Measurements from ENCODE around the gene KIF3A.

The KIF3A gene

DNA sequence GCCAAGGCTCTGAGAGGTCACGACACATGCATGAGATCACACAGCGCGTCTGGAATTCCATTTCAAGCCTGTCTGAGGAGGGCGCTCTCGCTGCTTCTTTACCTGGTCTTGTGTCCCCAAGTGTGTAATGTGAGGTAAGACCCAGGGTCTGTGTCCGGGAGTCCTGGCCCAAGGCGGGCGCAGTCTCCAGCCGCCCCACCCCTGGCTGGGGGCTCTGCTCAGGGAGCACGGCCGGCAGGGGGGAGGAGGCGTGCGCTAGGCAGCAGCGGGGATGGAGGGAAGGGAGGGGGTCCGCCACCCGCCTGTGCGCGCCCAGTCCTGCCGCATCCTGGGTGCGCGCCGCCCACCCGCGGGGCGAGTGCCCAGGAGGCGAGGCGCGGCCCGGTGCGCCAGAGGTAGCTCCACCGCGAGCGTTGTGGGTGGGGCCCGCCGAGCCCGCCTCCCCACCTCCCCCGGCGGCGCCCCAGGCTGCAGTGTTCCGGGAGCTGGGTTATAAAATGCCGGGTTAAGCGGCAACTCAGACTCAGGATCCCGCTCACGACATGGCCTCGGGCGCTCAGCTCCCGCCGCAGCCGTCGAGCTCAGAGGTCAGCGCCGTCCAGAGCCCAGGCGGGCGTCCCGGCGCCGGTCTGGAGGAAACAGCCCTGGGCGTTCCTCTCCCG, 9.7 kb upstream of the KIF3A start, which contains the start of gene CCNI2:
CCNI2 (plus strand) TSS at position 473 of the 662 bp plus-strand sequence; CDS start at position 543, 70 bp downstream.
- Histone ChIP-seq H2AFZ (ENCODE audit: low read depth, low read length) (peak within 1 kb of the TSS; percentile 66), H3K4me3 (ENCODE audit: low read length) (peak within 1 kb of the TSS; percentile 12)

DNA sequence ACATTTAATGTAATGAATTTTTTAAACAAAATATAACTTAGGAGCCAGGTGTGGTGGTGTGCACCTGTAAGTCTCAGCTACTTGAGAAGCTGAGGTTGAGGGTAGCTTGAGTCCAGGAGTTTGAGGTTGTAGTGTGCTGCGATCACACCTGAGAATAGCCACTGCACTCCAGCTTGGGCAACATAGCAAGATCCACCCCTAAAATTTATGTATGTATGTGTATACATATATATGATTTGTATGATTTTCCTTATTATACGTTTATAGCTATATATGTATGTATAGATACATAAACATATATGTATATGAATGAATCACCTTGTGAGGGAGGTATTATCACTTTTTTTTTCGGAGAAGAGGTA, 9.2 kb upstream of the KIF3A start:
- Histone ChIP-seq H2AFZ (ENCODE audit: low read depth, low read length) (no peak overlapping the region), H3K27me3 (ENCODE audit: insufficient read depth, low read length) (peaks cover 30% of the 10 kb centered on the region), H3K4me3 (ENCODE audit: low read length) (peak overlapping the region; percentile 12), H3K36me3 (ENCODE audit: insufficient read depth, low read length) (no peaks in the 10 kb centered on the region), H3K4me1 (ENCODE audit: insufficient read depth, low read length) (no peaks in the 10 kb centered on the region), H3K9me3 (ENCODE audit: low read length) (peaks cover 2% of the 10 kb centered on the region)

More for the DNA sequence above, 9.7 kb upstream of the KIF3A start, which contains the start of gene CCNI2:
- H3K36me3 ChIP-seq (ENCODE audit: insufficient read depth, low read length) = no peaks in the 10 kb centered on the region
- peaks cover 2% of the 10 kb centered on the region for H3K9me3 ChIP-seq (ENCODE audit: low read length)
- no peaks in the 10 kb centered on the region for H3K4me1 ChIP-seq (ENCODE audit: insufficient read depth, low read length)
- H3K27me3 ChIP-seq (ENCODE audit: insufficient read depth, low read length) = peaks cover 30% of the 10 kb centered on the region

DNA sequence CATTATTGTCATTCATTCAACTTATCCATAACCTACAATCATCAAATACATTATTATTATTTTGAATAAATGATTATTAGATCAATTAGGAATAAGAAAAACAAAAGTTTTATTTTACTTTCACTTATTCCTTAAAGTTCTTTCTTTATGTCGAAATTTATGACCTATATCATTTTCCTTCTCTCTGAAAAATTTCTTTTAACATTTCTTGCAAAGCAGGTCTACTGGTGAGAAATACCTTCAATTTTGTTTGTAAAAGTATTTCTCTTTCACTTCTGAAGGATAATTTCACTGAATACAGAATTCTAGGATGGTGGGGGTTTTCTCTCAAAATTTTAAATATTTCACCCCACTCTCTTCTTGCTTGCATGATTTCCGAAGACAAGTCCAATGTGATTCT, 7.3 kb upstream of the KIF3A start:
- Histone ChIP-seq H3K4me3 (ENCODE audit: low read length) (no peak overlapping the region), H3K4me1 (ENCODE audit: insufficient read depth, low read length) (no peaks in the 10 kb centered on the region), H3K9me3 (ENCODE audit: low read length) (peaks cover 2% of the 10 kb centered on the region), H2AFZ (ENCODE audit: low read depth, low read length) (no peak overlapping the region), H3K27me3 (ENCODE audit: insufficient read depth, low read length) (peaks cover 30% of the 10 kb centered on the region), H3K36me3 (ENCODE audit: insufficient read depth, low read length) (no peaks in the 10 kb centered on the region)

DNA sequence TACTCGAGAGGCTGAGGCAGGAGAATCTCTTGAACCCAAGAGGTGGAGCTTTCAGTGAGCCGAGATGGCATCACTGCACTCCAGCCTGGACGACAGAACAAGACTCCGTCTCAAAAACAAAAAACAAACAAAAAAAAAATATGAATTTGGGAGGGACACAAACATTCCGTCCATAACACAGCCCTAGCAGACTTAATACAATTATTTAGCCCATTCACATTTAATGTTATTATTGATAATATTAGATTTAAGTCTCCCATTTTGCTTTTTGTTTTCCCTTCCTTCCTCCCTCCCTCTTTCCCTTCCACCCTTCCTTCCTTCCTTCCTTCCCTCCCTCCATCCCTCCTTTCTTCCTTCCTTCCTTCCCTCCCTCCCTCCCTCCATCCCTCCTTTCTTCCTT, 5.3 kb upstream of the KIF3A start:
- Histone ChIP-seq H3K9me3 (ENCODE audit: low read length) (peaks cover 2% of the 10 kb centered on the region), H3K4me1 (ENCODE audit: insufficient read depth, low read length) (peaks cover 3% of the 10 kb centered on the region), H3K4me3 (ENCODE audit: low read length) (no peak overlapping the region), H3K27me3 (ENCODE audit: insufficient read depth, low read length) (peaks cover 18% of the 10 kb centered on the region), H2AFZ (ENCODE audit: low read depth, low read length) (no peak overlapping the region), H3K36me3 (ENCODE audit: insufficient read depth, low read length) (no peaks in the 10 kb centered on the region)

DNA sequence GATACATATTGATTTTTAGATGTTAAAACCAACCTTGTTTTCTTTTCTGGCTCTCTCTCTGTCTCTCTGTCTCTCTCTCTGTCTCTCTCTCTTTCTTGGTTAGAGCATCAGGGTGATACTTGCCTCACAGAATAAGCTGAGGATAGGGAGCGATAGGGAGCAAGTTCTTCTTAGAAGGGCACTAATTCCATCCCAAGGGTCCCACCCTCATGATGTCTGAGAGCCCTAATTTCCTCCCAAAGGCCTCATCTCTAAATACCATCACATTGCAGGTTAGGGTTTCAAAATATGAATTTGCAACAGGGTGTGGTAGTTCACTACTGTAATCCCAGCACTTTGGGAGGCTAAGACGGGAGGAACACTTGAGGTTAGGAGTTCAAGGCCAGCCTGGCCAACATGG, 4.8 kb upstream of the KIF3A start:
- Histone ChIP-seq H3K36me3 (ENCODE audit: insufficient read depth, low read length) (no peaks in the 10 kb centered on the region), H3K27me3 (ENCODE audit: insufficient read depth, low read length) (peaks cover 13% of the 10 kb centered on the region), H2AFZ (ENCODE audit: low read depth, low read length) (no peak overlapping the region), H3K9me3 (ENCODE audit: low read length) (peaks cover 2% of the 10 kb centered on the region), H3K4me1 (ENCODE audit: insufficient read depth, low read length) (peaks cover 4% of the 10 kb centered on the region), H3K4me3 (ENCODE audit: low read length) (no peak overlapping the region)

DNA sequence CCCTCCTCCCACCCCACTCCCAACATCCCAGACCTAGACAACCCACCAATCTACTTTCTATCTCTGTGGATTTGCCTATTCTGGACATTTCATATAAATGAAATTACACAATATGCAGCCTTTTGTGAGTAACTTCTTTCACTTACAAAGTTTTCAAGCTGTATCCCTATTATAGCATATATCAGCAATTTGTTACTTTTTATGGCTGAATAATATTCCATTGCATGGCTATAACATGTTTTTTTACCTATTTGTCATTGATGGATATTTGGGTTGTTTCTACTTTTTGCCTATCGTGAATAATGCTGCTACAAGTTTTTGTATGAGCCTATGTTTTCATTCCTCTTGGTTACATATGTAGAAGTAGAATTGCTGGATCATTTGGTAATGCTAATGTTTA, 1.9 kb upstream of the KIF3A start:
- Histone ChIP-seq H3K4me1 (ENCODE audit: insufficient read depth, low read length) (peaks cover 13% of the 10 kb centered on the region), H3K9me3 (ENCODE audit: low read length) (peaks cover 2% of the 10 kb centered on the region), H3K36me3 (ENCODE audit: insufficient read depth, low read length) (no peaks in the 10 kb centered on the region), H2AFZ (ENCODE audit: low read depth, low read length) (no peak overlapping the region), H3K27me3 (ENCODE audit: insufficient read depth, low read length) (no peaks in the 10 kb centered on the region), H3K4me3 (ENCODE audit: low read length) (no peak overlapping the region)

DNA sequence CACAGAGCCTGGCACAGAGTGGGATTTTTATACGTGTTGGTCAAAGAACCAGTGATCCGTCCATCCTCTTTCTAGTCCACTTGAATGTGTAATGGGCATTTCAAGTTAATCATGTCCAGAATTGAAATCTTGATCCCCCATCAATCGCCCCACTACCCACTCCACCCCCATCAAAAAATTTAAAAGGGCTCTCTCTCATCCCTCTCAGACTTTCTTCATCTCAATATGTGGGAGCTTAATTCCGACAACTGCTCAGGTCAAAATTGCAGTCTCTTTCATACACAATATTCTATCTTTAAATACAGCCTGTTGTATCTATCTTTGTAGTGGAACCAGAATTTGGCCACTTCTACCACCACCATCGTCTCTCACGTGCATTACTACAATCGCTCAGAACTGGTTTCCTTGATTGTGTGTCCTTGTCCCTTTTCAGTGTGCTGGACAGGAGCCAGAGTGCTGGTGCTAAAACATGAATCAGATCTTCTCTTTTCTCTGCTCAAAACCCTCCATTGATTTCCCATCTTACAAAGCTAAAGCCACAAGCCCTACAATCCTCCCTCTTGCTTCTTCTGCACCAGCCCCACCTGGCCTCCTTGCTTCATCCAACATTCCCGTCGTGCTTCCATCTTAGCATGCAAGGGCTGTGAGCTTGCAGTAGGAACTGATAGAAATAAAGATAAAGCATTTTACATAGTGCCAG, 786 bp upstream of the KIF3A start:
- Histone ChIP-seq H3K27me3 (ENCODE audit: insufficient read depth, low read length) (no peaks in the 10 kb centered on the region), H2AFZ (ENCODE audit: low read depth, low read length) (peak overlapping the region; percentile 91), H3K4me1 (ENCODE audit: insufficient read depth, low read length) (peaks cover 13% of the 10 kb centered on the region), H3K4me3 (ENCODE audit: low read length) (peak overlapping the region; percentile 87), H3K36me3 (ENCODE audit: insufficient read depth, low read length) (no peaks in the 10 kb centered on the region), H3K9me3 (ENCODE audit: low read length) (peaks cover 2% of the 10 kb centered on the region)

DNA sequence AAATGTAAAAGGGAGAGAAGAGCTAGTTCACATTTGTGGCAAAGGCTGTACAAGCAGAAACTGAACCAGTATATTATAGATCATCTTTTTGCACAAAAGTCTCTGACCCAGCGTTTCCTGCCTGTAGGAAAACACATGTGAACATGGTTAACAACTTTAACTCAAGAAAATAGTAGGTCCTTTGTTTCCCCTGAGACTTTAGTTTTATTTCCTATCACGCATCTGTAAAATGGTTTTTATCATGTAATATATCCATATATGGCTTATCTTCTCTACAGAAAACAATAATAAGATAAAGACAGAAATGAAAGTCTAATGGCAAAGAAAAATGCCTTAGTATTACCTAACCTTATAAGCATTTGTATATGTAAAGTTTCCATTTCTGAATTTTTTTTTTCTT, 2.7 kb downstream of the KIF3A start:
- no peaks in the 10 kb centered on the region for H3K27me3 ChIP-seq (ENCODE audit: insufficient read depth, low read length)
- peaks cover 8% of the 10 kb centered on the region for H3K36me3 ChIP-seq (ENCODE audit: insufficient read depth, low read length)
- H3K4me3 ChIP-seq (ENCODE audit: low read length) = no peak overlapping the region
- H3K9me3 ChIP-seq (ENCODE audit: low read length) = no peaks in the 10 kb centered on the region
- no peak overlapping the region for H2AFZ ChIP-seq (ENCODE audit: low read depth, low read length)
- H3K4me1 ChIP-seq (ENCODE audit: insufficient read depth, low read length) = peaks cover 13% of the 10 kb centered on the region

DNA sequence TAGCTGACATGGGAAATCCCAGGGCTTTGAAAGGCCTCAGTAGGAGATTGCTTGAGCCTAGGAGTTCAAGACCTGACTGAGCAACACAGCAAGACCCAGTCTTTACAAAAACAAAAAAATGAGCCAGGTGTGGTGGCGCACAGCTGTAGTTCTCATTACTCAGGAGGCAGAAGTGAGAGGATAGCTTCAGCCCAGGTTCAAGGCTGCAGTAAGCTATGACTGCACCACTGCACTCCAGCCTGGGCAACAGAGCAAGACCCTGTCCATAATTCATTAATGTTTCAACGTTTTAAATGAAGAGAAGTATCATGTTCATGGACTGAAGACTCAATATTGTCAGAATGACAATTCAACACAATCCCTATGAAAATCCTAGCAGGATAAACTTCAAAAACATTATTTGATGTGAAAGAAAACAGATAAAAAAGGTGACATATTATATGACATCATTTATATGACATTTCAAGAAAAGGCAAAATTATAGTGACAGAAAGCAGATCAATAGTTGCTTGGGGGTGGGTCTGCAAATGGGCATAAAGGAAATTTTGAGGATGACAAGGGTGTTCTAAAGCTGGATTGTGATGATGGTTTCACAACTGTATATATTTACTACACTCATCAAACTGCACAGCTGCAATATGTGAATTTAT, 3.7 kb downstream of the KIF3A start:
- Histone ChIP-seq H3K27me3 (ENCODE audit: insufficient read depth, low read length) (no peaks in the 10 kb centered on the region), H3K4me3 (ENCODE audit: low read length) (no peak overlapping the region), H3K36me3 (ENCODE audit: insufficient read depth, low read length) (peaks cover 8% of the 10 kb centered on the region), H3K9me3 (ENCODE audit: low read length) (no peaks in the 10 kb centered on the region), H2AFZ (ENCODE audit: low read depth, low read length) (no peak overlapping the region), H3K4me1 (ENCODE audit: insufficient read depth, low read length) (peaks cover 13% of the 10 kb centered on the region)

DNA sequence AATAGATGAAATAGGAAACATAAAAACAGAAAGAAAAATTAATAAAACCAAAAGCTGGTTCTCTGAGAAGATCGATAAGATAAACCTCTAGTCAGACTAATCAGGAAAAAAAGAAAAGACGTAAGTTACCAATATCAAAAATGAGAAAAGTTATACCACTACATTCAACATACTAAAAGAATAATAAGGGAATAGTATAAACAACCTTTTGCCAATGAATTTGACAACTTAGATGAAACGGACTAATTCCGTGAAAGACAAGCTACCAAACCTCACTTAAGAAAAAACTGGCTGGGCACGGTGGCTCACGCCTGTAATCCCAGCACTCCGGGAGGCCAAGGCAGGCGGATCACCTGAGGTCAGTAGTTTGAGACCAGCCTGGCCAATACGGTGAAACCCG, 7.5 kb downstream of the KIF3A start:
- no peak overlapping the region for H2AFZ ChIP-seq (ENCODE audit: low read depth, low read length)
- no peaks in the 10 kb centered on the region for H3K4me1 ChIP-seq (ENCODE audit: insufficient read depth, low read length)
- no peak overlapping the region for H3K4me3 ChIP-seq (ENCODE audit: low read length)
- no peaks in the 10 kb centered on the region for H3K27me3 ChIP-seq (ENCODE audit: insufficient read depth, low read length)
- no peaks in the 10 kb centered on the region for H3K9me3 ChIP-seq (ENCODE audit: low read length)
- peaks cover 12% of the 10 kb centered on the region for H3K36me3 ChIP-seq (ENCODE audit: insufficient read depth, low read length)

DNA sequence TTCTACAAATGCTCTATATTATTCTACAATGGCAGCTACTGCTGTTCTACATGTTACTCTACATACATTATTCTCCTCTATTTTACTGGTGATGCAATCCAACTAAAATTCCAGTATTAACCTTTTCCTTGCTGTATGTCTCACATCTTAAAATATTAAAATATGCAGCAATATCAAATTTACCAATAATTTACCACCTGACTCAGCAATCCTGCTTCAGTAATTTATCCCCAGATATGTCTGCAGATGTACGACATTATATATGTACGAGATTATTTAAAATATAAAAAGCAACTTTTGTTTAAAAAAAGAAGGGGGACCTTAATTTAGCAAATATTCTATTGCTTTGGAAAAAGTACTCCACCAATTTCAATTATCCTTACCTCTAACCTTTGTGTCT, 11.6 kb downstream of the KIF3A start:
- Histone ChIP-seq H3K4me1 (ENCODE audit: insufficient read depth, low read length) (no peaks in the 10 kb centered on the region), H3K4me3 (ENCODE audit: low read length) (no peak overlapping the region), H3K36me3 (ENCODE audit: insufficient read depth, low read length) (peaks cover 11% of the 10 kb centered on the region), H2AFZ (ENCODE audit: low read depth, low read length) (no peak overlapping the region), H3K27me3 (ENCODE audit: insufficient read depth, low read length) (no peaks in the 10 kb centered on the region), H3K9me3 (ENCODE audit: low read length) (no peaks in the 10 kb centered on the region)

DNA sequence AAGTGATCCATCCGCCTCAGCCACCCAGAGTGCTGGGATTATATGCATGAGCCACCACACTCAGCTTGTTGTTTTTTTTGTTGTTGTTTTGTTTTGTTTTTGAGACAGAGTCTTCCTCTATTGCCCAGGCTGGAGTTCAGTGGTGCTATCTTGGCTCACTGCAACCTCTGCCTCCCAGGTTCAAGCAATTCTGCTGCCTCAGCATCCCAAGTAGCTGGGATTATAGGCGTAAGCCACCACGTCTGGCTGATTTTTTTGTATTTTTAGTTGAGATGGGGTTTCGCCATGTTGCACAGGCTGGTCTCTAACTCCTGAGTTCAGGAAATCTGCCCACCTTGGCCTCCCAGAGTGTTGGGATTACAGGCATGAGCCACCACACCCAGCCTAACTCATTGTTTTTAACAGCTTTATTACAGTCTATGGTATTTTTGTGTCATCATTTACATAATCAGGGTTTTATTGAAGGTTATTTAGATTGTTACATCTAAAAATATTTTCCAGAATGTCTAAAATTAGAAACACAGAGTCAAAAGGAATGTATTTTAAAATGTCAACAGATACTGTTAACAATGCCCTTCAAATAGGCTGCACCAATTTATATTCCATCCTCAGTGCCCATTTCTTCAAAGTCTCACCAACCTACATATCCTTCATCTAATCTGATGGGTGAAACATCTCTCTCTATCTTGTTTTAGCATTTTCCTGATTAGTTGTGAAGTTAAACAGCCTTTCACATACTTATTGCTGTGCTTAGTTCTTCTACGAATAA, 18.6 kb downstream of the KIF3A start:
- no peaks in the 10 kb centered on the region for H3K4me1 ChIP-seq (ENCODE audit: insufficient read depth, low read length)
- H3K9me3 ChIP-seq (ENCODE audit: low read length) = no peaks in the 10 kb centered on the region
- no peaks in the 10 kb centered on the region for H3K27me3 ChIP-seq (ENCODE audit: insufficient read depth, low read length)
- no peak overlapping the region for H2AFZ ChIP-seq (ENCODE audit: low read depth, low read length)
- H3K4me3 ChIP-seq (ENCODE audit: low read length) = no peak overlapping the region
- H3K36me3 ChIP-seq (ENCODE audit: insufficient read depth, low read length) = peaks cover 18% of the 10 kb centered on the region
